H1 (cell line): ENCODE results near the gene NEDD4L. TPM values are rescaled to one million over a fixed set of nuclear protein-coding genes. Genes with fewer than 3 reads are reported as not detected.

ENCODE experiments used
- CTCF ChIA-PET: fragments of 300-600 bp; sonication (Branson Sonifier 250); formaldehyde crosslinking; loops from one replicate; lab custom pipeline; 2021; ENCODE audit not compliant: partially characterized antibody; lab: Charles Lee
- POLR2A ChIA-PET: fragments of 300-600 bp; sonication (Branson Sonifier 250); formaldehyde crosslinking; loops from one replicate; lab custom pipeline; 2021; ENCODE audit warnings: inconsistent platforms; ENCODE audit not compliant: partially characterized antibody; lab: Charles Lee
- DNase-seq, 2 experiments: peaks; one replicate each; pipeline versions ENCODE4 v3.0.0 to v3.0.0-alpha.2; 2010 to 2022; ENCODE audit warnings: low spot score in 2 of 2, low read depth in 1 of 2, mixed read lengths in 1 of 2
- FAIRE-seq: peaks from 2 replicates; lab custom pipeline; 2011; peaks lifted over from hg19 to GRCh38; lab: Jason Lieb, UNC
- H2AFZ ChIP-seq: 2 replicates; pipeline ENCODE4 v1.8.1; 2012; ENCODE audit warnings: low read length, inconsistent platforms
- H2AK5ac ChIP-seq: 2 replicates; pipeline ENCODE4 v1.6.1; 2013; ENCODE audit warnings: low read depth, low read length
- H2BK120ac ChIP-seq: replicated peaks from 2 replicates; pipeline ENCODE3; 2013; ENCODE audit warnings: low read depth, low read length, inconsistent platforms
- H2BK12ac ChIP-seq: 2 replicates; pipeline ENCODE4 v1.6.1; 2013; ENCODE audit warnings: low read depth, low read length
- H2BK15ac ChIP-seq: 2 replicates; pipeline ENCODE4 v1.6.1; 2013; ENCODE audit warnings: low read length
- H2BK20ac ChIP-seq: 2 replicates; pipeline ENCODE4 v1.6.1; 2013; ENCODE audit warnings: low read length
- H2BK5ac ChIP-seq: 2 replicates; pipeline ENCODE4 v1.6.1; 2013; ENCODE audit warnings: low read depth, low read length
- H3K14ac ChIP-seq: 2 replicates; pipeline ENCODE4 v1.6.1; 2013; ENCODE audit warnings: inconsistent platforms; ENCODE audit not compliant: insufficient read length
- H3K18ac ChIP-seq: 2 replicates; pipeline ENCODE4 v1.6.1; 2013; ENCODE audit warnings: low read length; ENCODE audit errors: extremely low read depth
- H3K23ac ChIP-seq: 2 replicates; pipeline ENCODE4 v1.6.1; 2013; ENCODE audit warnings: inconsistent platforms; ENCODE audit not compliant: insufficient read length
- H3K23me2 ChIP-seq: 2 replicates; pipeline ENCODE4 v1.6.1; 2013; ENCODE audit warnings: low read depth, low read length
- H3K27ac ChIP-seq: 2 replicates; pipeline ENCODE4 v1.6.1; 2011; ENCODE audit warnings: low read depth, low read length, inconsistent platforms
- H3K27me3 ChIP-seq, 4 experiments: replicated peaks in 1 of 4; 1 replicate in 1 of 4; 2 replicates in 3 of 4; pipeline versions ENCODE4 v1.6.1 to v1.8.1; 2011 to 2013; ENCODE audit warnings: low read length in 3 of 4, mild to moderate bottlenecking in 3 of 4, inconsistent platforms in 2 of 4, mixed read lengths in 2 of 4, moderate library complexity in 1 of 4; ENCODE audit not compliant: control insufficient read depth in 3 of 4, insufficient read depth in 3 of 4; ENCODE audit errors: extremely low read depth in 1 of 4
- H3K36me3 ChIP-seq, 4 experiments: 2 replicates each; pipeline versions ENCODE4 v1.6.1 to v1.8.1; 2011 to 2013; ENCODE audit warnings: mild to moderate bottlenecking in 4 of 4, low read length in 3 of 4, moderate library complexity in 2 of 4, control low read depth in 1 of 4, inconsistent platforms in 1 of 4; ENCODE audit not compliant: insufficient read depth in 4 of 4, control insufficient read depth in 2 of 4
- H3K4ac ChIP-seq: replicated peaks from 2 replicates; pipeline ENCODE3; 2013; ENCODE audit warnings: low read length, low read depth, mixed read lengths, inconsistent platforms; ENCODE audit not compliant: insufficient read length
- H3K4me1 ChIP-seq, 4 experiments: replicated peaks in 1 of 4; 1 replicate in 1 of 4; 2 replicates in 3 of 4; pipeline versions ENCODE4 v1.6.1 to v1.8.1; 2011 to 2013; ENCODE audit warnings: low read length in 3 of 4, inconsistent platforms in 2 of 4, mixed read lengths in 1 of 4; ENCODE audit not compliant: insufficient read depth in 4 of 4, control insufficient read depth in 3 of 4
- H3K4me2 ChIP-seq, 2 experiments: 2 replicates each; pipeline versions ENCODE4 v1.6.1 to v1.8.1; 2011 to 2013; ENCODE audit warnings: low read depth in 2 of 2, low read length in 2 of 2, control low read depth in 1 of 2, inconsistent platforms in 1 of 2, mild to moderate bottlenecking in 1 of 2; ENCODE audit not compliant: insufficient read depth in 1 of 2
- H3K4me3 ChIP-seq, 4 experiments: fragments of 200-600, 300-600 bp in 1 of 4; sonication (generic), shearing (Covaris generic), sonication (Bioruptor Twin) in 1 of 4; 2 replicates each; pipeline versions ENCODE4 v1.5.1 to v1.8.1; 2011 to 2016; ENCODE audit warnings: low read length in 4 of 4, low read depth in 3 of 4, control low read depth in 2 of 4, inconsistent platforms in 2 of 4, mild to moderate bottlenecking in 2 of 4, mixed read lengths in 1 of 4, moderate library complexity in 1 of 4; ENCODE audit not compliant: insufficient read depth in 2 of 4; ENCODE audit errors: extremely low read depth in 1 of 4
- H3K56ac ChIP-seq: replicated peaks from 2 replicates; pipeline ENCODE3; 2013; ENCODE audit warnings: low read depth, mild to moderate bottlenecking, mixed read lengths, low read length, inconsistent platforms; ENCODE audit not compliant: insufficient read length
- H3K79me1 ChIP-seq: 2 replicates; pipeline ENCODE4 v1.6.1; 2013; ENCODE audit warnings: low read depth, low read length, control low read depth
- H3K79me2 ChIP-seq, 2 experiments: 2 replicates each; pipeline versions ENCODE4 v1.6.1 to v1.8.1; 2012 to 2013; ENCODE audit warnings: low read length in 2 of 2, mild to moderate bottlenecking in 2 of 2, inconsistent platforms in 1 of 2; ENCODE audit not compliant: insufficient read depth in 2 of 2, control insufficient read depth in 1 of 2
- H3K9ac ChIP-seq, 4 experiments: replicated peaks in 1 of 4; 1 replicate in 1 of 4; 2 replicates in 3 of 4; pipeline versions ENCODE4 v1.6.1 to v1.8.1; 2011 to 2013; ENCODE audit warnings: low read depth in 3 of 4, low read length in 3 of 4, control low read depth in 2 of 4, mild to moderate bottlenecking in 2 of 4, moderate library complexity in 2 of 4, inconsistent platforms in 1 of 4; ENCODE audit errors: extremely low read depth in 1 of 4
- H3K9me3 ChIP-seq, 2 experiments: 2 replicates each; pipeline versions ENCODE4 v1.6.1 to v1.8.1; 2012 to 2013; ENCODE audit warnings: mild to moderate bottlenecking in 2 of 2, moderate library complexity in 2 of 2, control low read depth in 1 of 2, inconsistent platforms in 1 of 2, low read depth in 1 of 2, low read length in 1 of 2, mixed read lengths in 1 of 2; ENCODE audit not compliant: insufficient read depth in 2 of 2
- H4K20me1 ChIP-seq, 2 experiments: replicated peaks in 1 of 2; 2 replicates each; pipeline versions ENCODE3 to v1.8.1; 2011 to 2013; ENCODE audit warnings: inconsistent platforms in 2 of 2, low read length in 2 of 2, mild to moderate bottlenecking in 1 of 2; ENCODE audit not compliant: insufficient read depth in 2 of 2, control insufficient read depth in 1 of 2
- H4K5ac ChIP-seq: 2 replicates; pipeline ENCODE4 v1.6.1; 2013; ENCODE audit warnings: low read length, low read depth, mixed read lengths, inconsistent platforms; ENCODE audit not compliant: insufficient read length
- H4K8ac ChIP-seq: 2 replicates; pipeline ENCODE4 v1.8.0; 2013; ENCODE audit warnings: mild to moderate bottlenecking, moderate library complexity, low read length, inconsistent platforms; ENCODE audit not compliant: insufficient read depth; ENCODE audit errors: extremely low read depth
- H4K91ac ChIP-seq: replicated peaks from 2 replicates; pipeline ENCODE3; 2013; ENCODE audit warnings: low read length, mixed read lengths, inconsistent platforms; ENCODE audit not compliant: insufficient read length
- ASH2L ChIP-seq: fragments of 200-600, 300-600 bp; sonication (generic); IDR thresholded peaks from one replicate; pipeline ENCODE4 v1.7.1; 2017; ENCODE audit warnings: low read length
- EGR1 ChIP-seq: IDR thresholded peaks from 2 replicates; pipeline ENCODE4 v1.6.1; 2011; ENCODE audit warnings: low read depth, low read length, borderline replicate concordance
- EZH2 ChIP-seq: fragments of 200-600 bp; sonication (generic); IDR thresholded peaks from 2 replicates; pipeline ENCODE4 v1.7.1; 2012; ENCODE audit warnings: low read depth, mild to moderate bottlenecking, moderate library complexity, low read length, inconsistent platforms; ENCODE audit not compliant: severe bottlenecking
- GABPA ChIP-seq: IDR thresholded peaks from 2 replicates; pipeline ENCODE4 v1.6.1; 2011; ENCODE audit warnings: mild to moderate bottlenecking, low read length, moderate library complexity, borderline replicate concordance; ENCODE audit not compliant: insufficient read depth
- KDM4A ChIP-seq: IDR thresholded peaks from one replicate; pipeline ENCODE4 v1.7.1; 2012; ENCODE audit warnings: low read depth, mild to moderate bottlenecking, moderate library complexity, low read length, inconsistent platforms; ENCODE audit not compliant: severe bottlenecking
- PHF8 ChIP-seq: fragments of 200-600 bp; sonication (generic); conservative IDR thresholded peaks from 2 replicates; pipeline ENCODE4 v1.7.1; 2012; ENCODE audit warnings: low read depth, mild to moderate bottlenecking, inconsistent platforms, low read length, moderate library complexity
- RFX5 ChIP-seq: IDR thresholded peaks from 2 replicates; pipeline ENCODE4 v1.6.1; 2011; ENCODE audit warnings: low read depth, low read length, improper control_type of control experiment, borderline replicate concordance
- SAP30 ChIP-seq: fragments of 300-600 bp; sonication (generic); IDR thresholded peaks from 2 replicates; pipeline ENCODE4 v1.7.1; 2012; ENCODE audit warnings: low read length, moderate library complexity, mild to moderate bottlenecking, inconsistent platforms; ENCODE audit not compliant: insufficient read depth, insufficient replicate concordance
- TAF1 ChIP-seq: IDR thresholded peaks from 2 replicates; pipeline ENCODE4 v1.6.1; 2011; ENCODE audit warnings: mild to moderate bottlenecking, low read depth, low read length
- USF2 ChIP-seq: IDR thresholded peaks from 2 replicates; pipeline ENCODE4 v1.6.1; 2011; ENCODE audit warnings: low read length, improper control_type of control experiment
- YY1 ChIP-seq: IDR thresholded peaks from 2 replicates; pipeline ENCODE4 v1.6.1; 2011; ENCODE audit warnings: low read depth, mild to moderate bottlenecking, low read length
- WGBS, 2 experiments: shearing (Covaris generic) in 1 of 2; methylation state at CpG; one replicate each; pipeline versions ENCODE4 v1.1.6 to v1.1.7; 2013 to 2015; ENCODE audit warnings: low lambda C conversion rate in 2 of 2, mixed read lengths in 2 of 2, inconsistent platforms in 1 of 2, low coverage in 1 of 2, missing lambda C conversion rate in 1 of 2; ENCODE audit not compliant: insufficient replicate concordance in 2 of 2, insufficient coverage in 1 of 2, insufficient read length in 1 of 2; ENCODE audit errors: extremely low coverage in 1 of 2, missing lambda C conversion rate in 1 of 2; 5-methylcytosine and 5-hydroxymethylcytosine counted together
- polyA plus RNA-seq, 7 experiments: library from polyadenylated mRNA; depleted of rRNA in 3 of 7; stranded (reverse) in 5 of 7; unstranded in 2 of 7; fragments of >200 nt in 5 of 7; fragments of 200-250 nt in 2 of 7; gene quantifications; 1 replicate in 5 of 7; 2 replicates in 1 of 7; 4 replicates in 1 of 7; pipeline versions ENCODE4 v1.2.1 to v1.2.3, GENCODE V29; 2011 to 2013; ENCODE audit warnings: missing spikeins in 2 of 7, mixed read lengths in 2 of 7
- total RNA-seq: library from RNA; stranded (reverse); fragmentation: NEBNext Ultra II Directional; extraction: Animal tissue kit (Norgen Biotek cat#: 25700); gene quantifications from 2 replicates; pipeline ENCODE4 v1.2.1, GENCODE V29; 2021

NEDD4L gene
- total and polyA plus RNA-seq, 2 of the 8 experiments (the other 6 are each of a cell fraction or from before 2014, with no cell fraction given), result 37.3 to 69.8 TPM

DNA sequence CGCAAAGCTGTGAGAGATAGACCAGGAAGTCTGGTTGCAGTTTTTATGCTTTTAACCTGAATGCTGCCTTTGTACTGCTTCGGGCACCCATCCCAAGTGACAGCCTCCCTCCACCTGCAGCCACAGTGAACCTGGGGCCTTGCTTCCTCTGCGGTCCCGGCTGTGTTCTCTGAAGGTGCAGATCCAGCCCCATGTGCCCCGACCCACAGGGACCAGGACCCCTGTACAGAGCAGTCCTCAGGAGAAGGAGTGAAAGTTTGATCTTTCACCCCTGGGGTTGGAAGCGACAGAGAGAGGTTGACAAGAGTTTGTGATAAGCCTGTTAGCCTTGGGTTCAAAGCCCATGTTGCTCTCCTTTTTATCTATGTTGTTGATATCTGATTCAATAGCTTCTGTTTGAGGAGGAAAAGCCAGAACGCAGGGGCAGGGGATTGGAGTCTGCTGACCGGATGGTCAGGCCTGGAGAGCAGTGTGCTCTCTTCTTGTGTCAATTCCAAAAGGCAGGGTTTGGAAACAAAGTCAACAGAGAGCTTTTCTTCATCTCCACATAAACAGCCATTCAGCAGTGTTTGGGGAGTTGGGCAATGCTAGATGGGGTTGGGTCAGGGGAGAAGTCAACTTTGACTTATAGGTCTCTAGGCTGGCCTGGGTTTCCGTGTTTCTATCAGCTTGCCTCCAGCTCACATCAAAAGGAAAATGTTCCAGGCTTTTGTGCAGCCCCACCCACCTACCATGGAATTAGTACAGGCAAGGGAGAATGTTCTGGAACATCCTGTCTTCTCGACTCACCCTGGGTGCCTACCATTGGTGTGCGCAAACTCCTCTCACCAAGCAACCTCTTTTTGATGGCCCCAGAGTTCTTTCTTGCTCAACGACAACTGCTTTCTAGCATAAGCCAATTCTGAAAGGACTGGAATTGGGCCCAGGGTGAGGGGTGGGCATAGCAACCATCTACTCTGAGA lies 369.9 kb downstream of the NEDD4L start:
- no peak overlapping the region for H2AFZ ChIP-seq
- H3K23ac ChIP-seq, result no peak overlapping the region
- H3K36me3 ChIP-seq, result no peaks in the 10 kb centered on the region
- ChIA-PET CTCF (interaction anchor here (0.7 to 5.2 kb wide), 8 partner anchors 7 to 350 kb away, joined by 3 to 31 read pairs (median 5); no protein-coding TSS in a partner anchor), POLR2A (no interaction called here)
- H4K91ac ChIP-seq, result no peak overlapping the region
- no peaks in the 10 kb centered on the region for H3K27me3 ChIP-seq
- no peak for TF ChIP-seq EZH2
- TF ChIP-seq ASH2L, result no peak
- no peak for TF ChIP-seq TAF1
- TF ChIP-seq SAP30, result no peak
- no peak for TF ChIP-seq USF2
- no peak for TF ChIP-seq YY1
- TF ChIP-seq RFX5, result no peak
- no peak for TF ChIP-seq GABPA
- TF ChIP-seq EGR1, result no peak
- no peak for TF ChIP-seq KDM4A
- TF ChIP-seq PHF8, result no peak
- H3K4me2 ChIP-seq, result no peak overlapping the region
- no peak overlapping the region for H3K56ac ChIP-seq
- WGBS, 2 experiments, result 92% methylated on average over 12 of the region's 12 CpGs; no CpG with 5 or more reads in 1 of the 2 experiments
- H2BK15ac ChIP-seq, result no peak overlapping the region
- H3K79me2 ChIP-seq, result no peaks in the 10 kb centered on the region
- no peak overlapping the region for H3K4me3 ChIP-seq
- no peak overlapping the region for H2BK5ac ChIP-seq
- no peak overlapping the region for H4K5ac ChIP-seq
- no peak overlapping the region for H2AK5ac ChIP-seq
- no peaks in the 10 kb centered on the region for H4K20me1 ChIP-seq
- no peak overlapping the region for H2BK20ac ChIP-seq
- H3K27ac ChIP-seq, result no peak overlapping the region
- H3K4me1 ChIP-seq, result no peaks in the 10 kb centered on the region
- no peak overlapping the region for H2BK12ac ChIP-seq
- no peaks in the 10 kb centered on the region for H3K9me3 ChIP-seq
- FAIRE-seq (no peak), DNase-seq (no peak)
- H3K18ac ChIP-seq, result no peak overlapping the region
- no peak overlapping the region for H2BK120ac ChIP-seq
- H4K8ac ChIP-seq, result no peak overlapping the region
- no peak overlapping the region for H3K4ac ChIP-seq
- H3K14ac ChIP-seq, result no peak overlapping the region
- H3K79me1 ChIP-seq, result no peaks in the 10 kb centered on the region
- H3K9ac ChIP-seq, result no peak overlapping the region
- no peaks in the 10 kb centered on the region for H3K23me2 ChIP-seq
